ENCODE data around the gene MARK3. TPM values are rescaled to one million over a fixed set of nuclear protein-coding genes. Genes with fewer than 3 reads are reported as not detected.

Gene MARK3
- total RNA-seq, 4 donors from 2014 or later, result 78.8 to 133 (median 121) TPM

- ATAC-seq (ENCODE audit: low FRiP score) (no peak), DNase-seq (ENCODE audit: low spot score) (no peak)
- TF ChIP-seq CTCF (IDR thresholded peaks at IDR 0.05), result no peak
Measured at GRCh38 chr14:103395244-103395643, 10.0 kb downstream of the MARK3 start.

- DNase-seq (ENCODE audit: low spot score) (no peak), ATAC-seq (ENCODE audit: low FRiP score) (no peak)
- no peak for TF ChIP-seq CTCF (IDR thresholded peaks at IDR 0.05)
Measured at GRCh38 chr14:103396463-103396862, 11.2 kb downstream of the MARK3 start.

GRCh38 chr14:103398427-103399195 lies 13.4 kb downstream of the MARK3 start:
- ATAC-seq (ENCODE audit: low FRiP score) (no peak), DNase-seq (ENCODE audit: low spot score) (no peak)
- no peak for TF ChIP-seq CTCF (IDR thresholded peaks at IDR 0.05)

- no peak for TF ChIP-seq CTCF (IDR thresholded peaks at IDR 0.05)
- DNase-seq (ENCODE audit: low spot score) (no peak), ATAC-seq (ENCODE audit: low FRiP score) (no peak)
Measured at GRCh38 chr14:103400537-103400936, 15.3 kb downstream of the MARK3 start.

- TF ChIP-seq CTCF (IDR thresholded peaks at IDR 0.05), result no peak
- no peak for ATAC-seq (ENCODE audit: low FRiP score)
- no peak for DNase-seq (ENCODE audit: low spot score)
Measured at GRCh38 chr14:103401223-103402214, 16.3 kb downstream of the MARK3 start.

- no peak for TF ChIP-seq CTCF (IDR thresholded peaks at IDR 0.05)
- DNase-seq (ENCODE audit: low spot score) (no peak), ATAC-seq (ENCODE audit: low FRiP score) (no peak)
Measured at GRCh38 chr14:103402695-103403094, 17.5 kb downstream of the MARK3 start.

Data from omental fat pad (tissue), 4 donors.